Activated CD8-positive, alpha-beta T cell treated with anti-CD3 and anti-CD28 coated beads for 36 hours (primary cell): ENCODE data around the gene NME7. TPM values are rescaled to one million over a fixed set of nuclear protein-coding genes. Genes with fewer than 3 reads are reported as not detected.

Experiments
- ATAC-seq: fragments of 200-7000 bp; cut with Tn5 transposase; one replicate; pipeline ENCODE4 v1.10.0; 2021; ENCODE audit warnings: mild to moderate bottlenecking, moderate library complexity
- CTCF ChIA-PET: fragments of 350-600 bp; sonication (Branson Sonifier 250); formaldehyde crosslinking; loops from one replicate; lab custom pipeline; 2021; ENCODE audit warnings: antibody characterized with exemption; lab: Charles Lee
- POLR2A ChIA-PET: fragments of 350-600 bp; sonication (Branson Sonifier 250); formaldehyde crosslinking; loops from one replicate; lab custom pipeline; 2021; ENCODE audit warnings: antibody characterized with exemption; lab: Charles Lee
- DNase-seq: peaks from one replicate; pipeline ENCODE4 v3.0.0-alpha.2; 2020
- H3K27ac Mint-ChIP-seq: one replicate; pipeline ENCODE4 v1.8.0; 2021; ENCODE audit warnings: mild to moderate bottlenecking, mixed read lengths
- H3K27me3 Mint-ChIP-seq: one replicate; pipeline ENCODE4 v1.8.0; 2021; ENCODE audit warnings: mixed read lengths
- H3K36me3 Mint-ChIP-seq: one replicate; pipeline ENCODE4 v1.8.0; 2021; ENCODE audit warnings: low read depth, mixed read lengths
- H3K4me1 Mint-ChIP-seq: one replicate; pipeline ENCODE4 v1.8.0; 2021; ENCODE audit warnings: low read depth, mixed read lengths
- H3K4me3 Mint-ChIP-seq: one replicate; pipeline ENCODE4 v1.8.0; 2021; ENCODE audit warnings: mild to moderate bottlenecking, moderate library complexity, mixed read lengths
- H3K9me3 Mint-ChIP-seq: one replicate; pipeline ENCODE4 v1.8.0; 2021; ENCODE audit warnings: mixed read lengths
- intact Hi-C: fragments of 100-400 bp; cut with micrococcal nuclease; formaldehyde crosslinking; loops from one replicate; pipeline ENCODE4 v1.10.0; 2022
- total RNA-seq, 2 experiments: library from RNA; stranded (reverse); gene quantifications; one replicate each; pipeline ENCODE4 v1.2.3, GENCODE V29; 2021
- TF ChIP-seq, protein P1 (sequence below): fragments of 200-600 bp; IDR thresholded peaks from one replicate; pipeline ENCODE4 v1.8.0; 2022; ENCODE audit warnings: antibody characterized with exemption, mild to moderate bottlenecking

Gene NME7
- total RNA-seq, 2 experiments from 2014 or later, result 15.3 to 17.4 TPM

GRCh38 chr1:169371404-169371803 is 3.8 kb upstream of the NME7 start:
- Mint-ChIP-seq H3K36me3 (peaks cover 18% of the 10 kb centered on the region), H3K27ac (peak overlapping the region; percentile 32), H3K4me3 (no peak overlapping the region), H3K27me3 (no peaks in the 10 kb centered on the region), H3K9me3 (no peaks in the 10 kb centered on the region), H3K4me1 (peaks cover 25% of the 10 kb centered on the region)
- intact Hi-C loops, result no loop called here
- DNase-seq (no peak), ATAC-seq (no peak)
- POLR2A ChIA-PET, result interaction anchor here (1.0 kb wide), 2 partner anchors 9 to 12 kb away, joined by 3 read pairs; no protein-coding TSS in a partner anchor
- CTCF ChIA-PET, result interaction anchor here (1.4 to 3.3 kb wide), 2 partner anchors 23 to 175 kb away, joined by 5 to 11 read pairs; no protein-coding TSS in a partner anchor
- TF ChIP-seq, protein P1, sequence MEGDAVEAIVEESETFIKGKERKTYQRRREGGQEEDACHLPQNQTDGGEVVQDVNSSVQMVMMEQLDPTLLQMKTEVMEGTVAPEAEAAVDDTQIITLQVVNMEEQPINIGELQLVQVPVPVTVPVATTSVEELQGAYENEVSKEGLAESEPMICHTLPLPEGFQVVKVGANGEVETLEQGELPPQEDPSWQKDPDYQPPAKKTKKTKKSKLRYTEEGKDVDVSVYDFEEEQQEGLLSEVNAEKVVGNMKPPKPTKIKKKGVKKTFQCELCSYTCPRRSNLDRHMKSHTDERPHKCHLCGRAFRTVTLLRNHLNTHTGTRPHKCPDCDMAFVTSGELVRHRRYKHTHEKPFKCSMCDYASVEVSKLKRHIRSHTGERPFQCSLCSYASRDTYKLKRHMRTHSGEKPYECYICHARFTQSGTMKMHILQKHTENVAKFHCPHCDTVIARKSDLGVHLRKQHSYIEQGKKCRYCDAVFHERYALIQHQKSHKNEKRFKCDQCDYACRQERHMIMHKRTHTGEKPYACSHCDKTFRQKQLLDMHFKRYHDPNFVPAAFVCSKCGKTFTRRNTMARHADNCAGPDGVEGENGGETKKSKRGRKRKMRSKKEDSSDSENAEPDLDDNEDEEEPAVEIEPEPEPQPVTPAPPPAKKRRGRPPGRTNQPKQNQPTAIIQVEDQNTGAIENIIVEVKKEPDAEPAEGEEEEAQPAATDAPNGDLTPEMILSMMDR, result no peak

DNA sequence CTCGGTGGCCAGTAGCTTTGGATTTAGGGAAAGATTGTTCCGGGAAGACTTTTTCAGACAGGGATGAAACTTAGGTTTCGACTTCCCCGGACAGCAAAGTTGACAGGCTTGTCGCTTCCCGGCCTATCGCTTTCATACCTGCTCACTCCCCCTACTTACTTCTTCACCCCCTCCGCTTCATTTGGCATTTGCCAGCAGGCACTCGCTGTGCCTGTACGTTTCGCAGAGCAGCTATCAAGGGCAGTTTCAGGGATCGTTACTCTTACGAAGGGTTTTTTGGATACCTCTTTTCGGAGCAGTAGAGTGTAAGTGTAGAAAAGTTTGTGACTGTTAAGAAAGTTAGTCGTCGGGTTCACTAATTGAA is 791 bp upstream of the NME7 start:
- CTCF ChIA-PET, result interaction anchor here (1.1 to 1.8 kb wide), 2 partner anchors 765 to 1002 kb away, joined by 3 to 7 read pairs; no protein-coding TSS in a partner anchor
- Mint-ChIP-seq H3K36me3 (peaks cover 23% of the 10 kb centered on the region), H3K4me3 (no peak overlapping the region), H3K9me3 (no peaks in the 10 kb centered on the region), H3K27ac (no peak overlapping the region), H3K4me1 (peaks cover 33% of the 10 kb centered on the region), H3K27me3 (no peaks in the 10 kb centered on the region)
- TF ChIP-seq, protein P1, result no peak
- POLR2A ChIA-PET, result interaction anchor here (0.7 to 1.8 kb wide), 6 partner anchors 16 to 178 kb away, joined by 3 to 6 read pairs (median 4); partner anchors contain the start of gene CCDC181
- ATAC-seq (peak; percentile 13), DNase-seq (peak; percentile 52)
- intact Hi-C loops, result loop anchor here (5.0 to 10.0 kb wide), 4 partner anchors 119 to 1024 kb away; partner anchors contain the start of genes ATP1B1 and SLC19A2

DNA sequence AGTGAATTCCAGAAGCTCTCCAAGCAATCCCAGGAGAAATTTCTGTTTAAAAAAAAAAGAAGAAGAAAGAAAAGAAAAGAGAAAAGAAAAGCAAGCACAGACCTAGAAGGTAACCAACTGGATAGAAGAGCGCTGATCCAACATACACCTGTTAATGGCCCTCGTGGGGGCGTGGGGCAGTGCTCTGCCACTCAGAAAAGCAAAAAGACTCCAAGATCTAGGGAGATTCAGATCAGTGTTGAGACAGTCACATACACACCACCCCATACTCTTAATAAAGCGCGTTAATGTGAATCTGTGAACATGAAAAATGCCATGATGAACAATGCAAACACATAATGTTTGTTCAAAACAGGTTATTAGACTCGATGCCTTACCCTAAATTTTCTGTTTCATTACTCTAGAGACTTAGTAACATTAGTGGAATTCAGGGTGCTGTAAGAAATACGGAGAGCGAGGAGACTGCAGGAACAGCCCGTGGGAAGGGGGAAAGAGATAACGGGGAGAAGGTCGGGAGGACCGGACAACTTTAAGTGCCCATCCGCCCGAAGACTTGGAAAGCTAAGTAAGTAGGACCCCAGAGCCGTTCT is 406 bp downstream of the NME7 start:
- H3K4me3 Mint-ChIP-seq, result no peak overlapping the region
- TF ChIP-seq, protein P1, result no peak
- DNase-seq (no peak), ATAC-seq (no peak)
- no peak overlapping the region for H3K27ac Mint-ChIP-seq
- CTCF ChIA-PET, result no interaction called here
- H3K4me1 Mint-ChIP-seq, result peaks cover 43% of the 10 kb centered on the region
- POLR2A ChIA-PET, result interaction anchor here (1.3 to 1.4 kb wide), 2 partner anchors 53 to 60 kb away, joined by 3 to 4 read pairs; partner anchors contain the start of gene CCDC181
- intact Hi-C loops, result loop anchor here (5.0 to 10.0 kb wide), 4 partner anchors 120 to 1022 kb away; partner anchors contain the start of genes ATP1B1 and SLC19A2
- H3K27me3 Mint-ChIP-seq, result no peaks in the 10 kb centered on the region
- peaks cover 24% of the 10 kb centered on the region for H3K36me3 Mint-ChIP-seq
- H3K9me3 Mint-ChIP-seq, result no peaks in the 10 kb centered on the region

GRCh38 chr1:169364948-169365347 is 2.6 kb downstream of the NME7 start:
- POLR2A ChIA-PET, result interaction anchor here (0.6 to 1.0 kb wide), 3 partner anchors 43 to 853 kb away, joined by 3 to 4 read pairs (median 3); no protein-coding TSS in a partner anchor
- TF ChIP-seq, protein P1, result no peak
- CTCF ChIA-PET, result interaction anchor here (1.3 kb wide), 1 partner anchor 16 kb away, joined by 6 read pairs; no protein-coding TSS in a partner anchor
- intact Hi-C loops, result loop anchor here (5.0 to 10.0 kb wide), 4 partner anchors 122 to 1020 kb away; partner anchors contain the start of genes ATP1B1 and SLC19A2
- no peak overlapping the region for H3K4me3 Mint-ChIP-seq
- H3K27me3 Mint-ChIP-seq, result no peaks in the 10 kb centered on the region
- H3K9me3 Mint-ChIP-seq, result no peaks in the 10 kb centered on the region
- peaks cover 33% of the 10 kb centered on the region for H3K4me1 Mint-ChIP-seq
- H3K36me3 Mint-ChIP-seq, result peaks cover 12% of the 10 kb centered on the region
- ATAC-seq, result no peak
- peak; percentile 25 for DNase-seq
- H3K27ac Mint-ChIP-seq, result peak overlapping the region; percentile 4
